GM18526 (cell line): ENCODE results near the gene MSI1.

Experiments used
- POLR2A ChIP-seq: IDR thresholded peaks from 3 replicates; pipeline ENCODE4 v1.6.1; 2011; ENCODE audit not compliant: insufficient read length; ENCODE audit errors: extremely low read depth

The MSI1 gene

DNA sequence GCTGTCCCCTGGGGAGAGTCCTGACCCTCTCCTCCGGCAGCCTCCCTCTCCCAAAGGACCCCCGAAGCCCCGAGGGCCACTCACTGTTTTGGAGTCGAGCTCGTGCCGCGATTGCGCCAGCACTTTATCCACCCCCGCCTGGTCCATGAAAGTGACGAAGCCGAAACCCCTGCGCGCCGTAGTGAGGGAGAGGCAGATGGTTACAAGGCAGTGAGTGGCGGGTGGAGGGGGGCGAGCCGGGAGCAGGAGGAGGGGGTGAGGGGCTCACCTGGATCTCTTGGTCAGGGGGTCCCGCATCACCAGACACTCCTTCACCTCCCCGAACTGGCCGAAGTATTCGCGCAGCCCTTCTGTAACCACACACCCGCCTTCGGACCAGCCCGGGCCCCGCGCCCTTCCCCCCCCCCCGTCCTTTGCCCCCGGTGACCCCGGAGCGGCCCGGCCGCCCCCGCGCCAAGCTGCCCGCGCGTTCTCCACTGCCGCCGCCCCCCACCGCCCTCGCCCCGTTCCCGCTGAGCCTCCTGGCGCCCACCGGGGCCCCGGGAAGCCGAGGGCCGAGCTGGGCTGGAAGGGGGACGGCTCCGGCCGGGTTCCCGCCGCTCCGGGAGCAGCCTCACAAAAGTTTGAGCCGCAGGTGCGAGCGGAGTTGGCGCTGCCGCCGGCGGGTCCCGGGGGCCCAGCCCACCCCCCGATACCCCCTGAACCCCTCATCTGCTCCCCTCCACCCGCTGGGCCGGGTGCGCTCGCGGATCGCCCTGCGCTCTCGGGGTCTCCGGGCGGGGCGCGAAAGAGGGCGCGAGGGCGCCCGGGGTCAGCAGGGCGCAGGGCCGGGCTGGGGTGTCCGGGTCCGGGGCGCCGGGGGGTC, 808 bp downstream of the MSI1 start:
- TF ChIP-seq POLR2A: no peak

DNA sequence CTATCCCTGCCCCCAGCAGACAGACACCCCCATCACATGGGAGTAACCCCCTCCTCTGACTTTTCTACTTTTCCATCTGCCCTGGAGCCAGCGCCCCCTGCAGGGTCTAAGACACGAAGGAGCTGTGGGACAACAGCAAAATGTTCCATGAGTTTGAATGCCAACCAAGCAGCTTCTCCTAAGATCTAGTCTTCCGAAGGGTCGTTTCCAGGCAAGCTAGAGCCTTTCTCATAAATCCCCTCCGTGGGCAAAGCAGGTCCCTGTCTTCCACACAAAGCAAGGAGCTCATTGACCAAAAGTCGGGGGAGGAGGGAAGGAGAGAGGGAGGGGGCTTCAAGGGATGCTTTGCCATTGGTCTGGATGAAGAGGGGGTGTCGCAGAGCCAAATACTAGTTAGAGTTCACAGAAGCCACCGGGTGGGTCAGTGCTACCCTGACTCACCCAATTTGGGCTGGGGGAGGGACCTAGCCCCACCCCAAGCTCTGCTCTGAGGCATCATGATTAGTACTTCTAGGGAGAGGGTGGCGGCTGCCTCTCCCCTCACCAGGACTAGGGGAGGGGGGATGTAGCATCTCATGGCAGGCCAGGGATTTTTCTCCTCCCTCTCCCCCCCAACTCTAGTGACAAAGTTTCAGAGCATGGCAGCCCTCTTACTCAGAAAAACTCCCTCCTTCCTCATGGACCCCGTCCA, 1.6 kb downstream of the MSI1 start:
- no peak for TF ChIP-seq POLR2A

DNA sequence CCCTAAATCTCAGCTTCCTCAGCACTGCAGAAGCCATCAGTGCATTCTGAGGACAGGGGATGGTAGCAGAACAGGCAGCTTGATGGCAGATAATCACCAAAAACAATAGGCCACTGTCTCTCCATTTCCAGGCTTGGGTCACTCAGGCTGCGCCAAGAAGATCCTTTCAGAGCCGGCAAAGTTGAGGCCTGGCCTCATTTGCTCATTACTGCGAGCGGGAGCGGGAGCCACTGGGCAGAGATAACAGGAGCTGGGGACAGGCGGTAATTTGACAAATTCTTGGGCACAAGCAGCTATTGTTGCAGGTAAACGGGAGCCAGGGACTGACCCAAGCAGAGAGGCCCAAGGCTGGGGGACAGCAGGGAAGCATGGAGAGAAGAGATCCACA, 2.1 kb downstream of the MSI1 start:
- no peak for TF ChIP-seq POLR2A

DNA sequence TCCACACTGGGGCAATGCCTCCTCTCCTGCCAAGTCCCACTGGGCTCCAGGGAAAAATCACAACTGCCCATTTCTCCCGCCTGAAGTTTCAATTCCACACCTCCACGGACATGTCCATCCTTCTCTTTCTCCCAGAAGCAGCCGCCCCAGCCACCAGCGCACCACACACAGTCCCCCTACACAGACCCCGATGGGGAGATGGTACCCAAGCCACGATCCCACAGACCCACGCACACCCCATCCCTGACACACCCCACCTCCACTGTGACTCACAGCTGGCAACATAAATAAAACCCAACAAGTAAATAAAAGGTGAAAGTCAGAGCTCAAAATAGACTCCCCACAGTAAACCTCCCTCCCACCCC, 2.6 kb downstream of the MSI1 start:
- no peak for TF ChIP-seq POLR2A

DNA sequence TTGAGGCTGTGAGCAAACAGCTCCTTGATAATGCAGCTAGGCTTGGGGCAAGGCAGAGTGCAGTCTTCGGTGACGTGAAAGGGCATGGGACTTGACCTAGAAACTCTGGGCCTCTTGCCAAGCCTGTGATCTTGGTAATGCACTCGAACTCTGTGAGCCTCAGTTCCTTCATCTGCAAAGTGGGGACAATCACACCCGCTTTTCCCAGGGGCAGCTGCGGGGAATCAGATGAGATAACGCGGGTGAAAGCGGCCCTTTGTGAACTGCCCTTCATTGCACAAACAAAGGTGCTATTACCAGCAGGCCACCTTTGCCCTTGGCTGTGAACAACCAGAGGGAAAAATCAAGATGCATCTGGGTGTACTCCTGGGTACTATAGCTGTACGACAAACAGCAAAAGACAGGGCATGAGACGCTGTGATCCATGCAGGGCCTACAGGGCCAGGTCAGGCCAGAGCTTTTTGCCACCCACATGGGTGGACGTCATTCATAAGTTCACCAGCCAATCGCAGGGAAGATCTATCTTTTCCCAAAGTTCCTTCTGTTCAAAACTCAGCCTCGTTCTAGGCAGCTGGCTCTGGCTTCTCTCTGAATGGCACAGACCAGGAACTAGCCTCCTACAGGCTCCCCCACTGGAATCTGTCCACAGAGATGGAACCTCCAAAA, 3.2 kb downstream of the MSI1 start:
- no peak for TF ChIP-seq POLR2A

DNA sequence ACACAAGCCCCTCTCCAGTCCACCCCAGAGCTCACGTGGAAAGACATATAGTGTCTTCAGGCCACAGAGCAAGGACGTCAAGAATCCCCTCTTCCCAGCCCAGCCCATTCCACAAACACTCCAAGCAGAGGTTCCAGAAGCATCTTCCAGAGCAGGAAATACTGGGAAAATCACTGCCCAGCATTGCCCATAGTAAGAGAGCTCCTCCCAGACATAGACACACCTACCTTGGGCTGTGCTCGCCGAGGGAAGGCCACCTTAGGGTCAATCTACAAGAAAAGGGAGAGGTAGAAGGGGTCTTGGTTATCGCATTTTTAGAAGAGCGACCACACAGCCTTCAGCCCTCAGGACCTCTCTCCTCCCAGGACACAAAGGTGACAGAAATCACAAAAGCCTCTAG, 4.5 kb downstream of the MSI1 start:
- no peak for TF ChIP-seq POLR2A

DNA sequence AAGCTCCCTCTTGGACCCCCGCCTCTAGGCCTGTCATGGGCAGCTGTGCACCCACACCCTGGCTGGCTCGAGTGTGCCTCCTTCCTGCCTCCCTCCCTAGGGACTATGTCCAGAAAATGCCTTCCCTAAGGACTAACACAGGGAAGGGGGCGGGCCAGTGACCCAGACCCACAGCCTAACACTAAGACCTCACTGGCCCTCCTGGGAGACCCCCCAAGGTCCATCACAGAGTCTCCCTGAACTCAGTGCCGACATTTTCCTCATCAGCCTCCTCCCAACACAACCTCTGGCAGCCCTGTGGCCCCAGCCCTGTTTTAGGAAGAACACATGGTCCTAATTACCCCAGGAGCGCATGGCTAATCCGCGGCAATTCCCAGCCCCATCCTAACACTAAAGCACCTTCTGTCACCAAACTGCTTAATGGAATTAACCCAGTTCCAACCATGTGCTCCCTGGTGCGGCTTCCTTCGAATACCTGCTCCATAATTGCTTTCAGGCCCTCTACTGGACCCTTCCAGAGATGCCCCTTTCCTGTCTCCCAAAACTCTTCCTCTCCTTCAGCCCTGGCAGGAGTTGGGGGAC, 5.6 kb downstream of the MSI1 start:
- no peak for TF ChIP-seq POLR2A

DNA sequence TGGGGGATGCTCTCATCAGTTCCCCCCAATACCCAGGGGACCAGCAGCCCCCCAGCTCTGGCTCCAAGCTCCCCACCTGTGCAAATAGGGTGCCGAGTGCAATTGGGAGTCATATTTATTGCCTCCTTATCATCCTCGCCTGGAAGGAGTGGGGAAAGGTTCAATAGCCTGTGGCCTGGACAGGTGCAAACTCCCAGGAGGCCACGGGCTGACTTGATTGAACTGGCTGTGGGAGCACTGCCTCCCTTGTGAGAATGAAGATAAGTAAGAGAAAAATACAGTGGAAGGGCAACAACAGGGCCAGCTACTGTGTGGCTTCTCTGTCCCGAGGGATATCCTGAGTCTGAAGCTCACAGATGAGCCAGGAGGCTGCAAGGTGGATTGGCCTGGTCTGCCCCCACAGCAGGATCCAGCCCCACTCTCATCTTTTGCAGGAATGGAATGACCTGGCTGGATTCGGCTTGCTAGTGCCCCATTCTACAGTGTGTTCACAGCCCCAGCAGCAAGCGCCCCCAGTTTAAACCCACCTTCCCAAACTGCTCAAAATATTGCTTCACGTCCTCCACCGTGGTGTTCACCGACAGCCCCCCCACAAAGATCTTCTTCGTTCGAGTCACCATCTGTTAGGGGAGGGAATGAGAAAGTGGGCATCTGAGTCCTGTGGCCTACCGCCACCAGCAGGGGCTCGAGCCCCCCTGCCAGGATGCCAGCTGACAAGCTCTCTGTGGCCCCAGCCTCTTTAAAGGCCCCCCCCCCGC, 6.3 kb downstream of the MSI1 start:
- TF ChIP-seq POLR2A: no peak

DNA sequence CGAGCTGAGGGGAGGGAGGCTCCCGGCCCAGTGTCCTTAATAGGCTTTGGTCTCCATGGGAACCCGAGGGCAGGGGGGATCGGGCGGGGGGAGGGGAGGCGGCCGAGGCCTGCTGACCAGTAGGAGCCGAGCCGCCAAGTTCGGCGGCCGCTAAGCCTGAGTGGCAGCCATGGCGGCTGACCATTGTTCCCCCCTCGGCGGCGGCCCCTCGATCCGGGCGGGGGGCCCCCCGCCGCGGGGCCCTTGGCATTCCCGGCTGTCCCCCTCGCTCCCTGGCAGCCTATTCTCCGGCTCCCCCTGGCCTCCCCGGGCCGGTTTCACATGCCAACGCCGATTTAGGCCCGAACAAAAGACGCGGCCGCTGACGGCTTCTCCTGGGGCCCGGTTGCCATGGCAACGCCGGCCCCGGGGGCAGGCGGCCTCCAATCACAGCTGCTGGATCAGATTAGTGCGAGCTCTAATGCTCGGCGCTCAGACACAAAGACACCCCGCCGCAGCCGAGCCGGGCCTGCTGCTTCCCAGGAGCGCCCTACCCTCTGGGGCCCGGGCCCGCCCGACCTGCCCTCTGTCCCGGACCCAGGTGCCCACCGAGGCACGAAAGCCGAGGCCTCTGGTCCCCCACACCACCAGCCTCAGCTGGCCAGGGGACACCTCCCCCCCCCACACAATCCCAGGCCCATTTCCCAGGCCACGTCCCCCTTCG, 7.3 kb downstream of the MSI1 start:
- no peak for TF ChIP-seq POLR2A

DNA sequence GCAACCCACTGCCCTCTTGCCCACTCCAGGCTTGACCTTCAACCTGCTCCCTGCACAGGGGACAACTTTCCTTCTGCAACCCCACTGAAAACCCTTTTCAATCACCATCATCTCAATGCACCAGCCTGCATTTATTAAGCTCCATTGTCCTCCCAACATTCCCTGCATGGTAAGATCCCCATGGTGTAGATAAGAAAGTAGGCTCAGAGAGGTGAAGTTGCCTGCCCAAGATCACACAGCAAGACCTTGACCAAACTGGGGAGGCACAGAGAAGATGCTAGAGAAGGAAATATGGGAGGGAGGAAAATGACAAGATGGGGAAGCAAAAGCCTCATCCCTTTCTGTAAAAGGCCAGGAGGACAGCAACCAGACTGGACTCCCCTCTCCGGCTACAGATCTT, 9.8 kb downstream of the MSI1 start:
- no peak for TF ChIP-seq POLR2A

DNA sequence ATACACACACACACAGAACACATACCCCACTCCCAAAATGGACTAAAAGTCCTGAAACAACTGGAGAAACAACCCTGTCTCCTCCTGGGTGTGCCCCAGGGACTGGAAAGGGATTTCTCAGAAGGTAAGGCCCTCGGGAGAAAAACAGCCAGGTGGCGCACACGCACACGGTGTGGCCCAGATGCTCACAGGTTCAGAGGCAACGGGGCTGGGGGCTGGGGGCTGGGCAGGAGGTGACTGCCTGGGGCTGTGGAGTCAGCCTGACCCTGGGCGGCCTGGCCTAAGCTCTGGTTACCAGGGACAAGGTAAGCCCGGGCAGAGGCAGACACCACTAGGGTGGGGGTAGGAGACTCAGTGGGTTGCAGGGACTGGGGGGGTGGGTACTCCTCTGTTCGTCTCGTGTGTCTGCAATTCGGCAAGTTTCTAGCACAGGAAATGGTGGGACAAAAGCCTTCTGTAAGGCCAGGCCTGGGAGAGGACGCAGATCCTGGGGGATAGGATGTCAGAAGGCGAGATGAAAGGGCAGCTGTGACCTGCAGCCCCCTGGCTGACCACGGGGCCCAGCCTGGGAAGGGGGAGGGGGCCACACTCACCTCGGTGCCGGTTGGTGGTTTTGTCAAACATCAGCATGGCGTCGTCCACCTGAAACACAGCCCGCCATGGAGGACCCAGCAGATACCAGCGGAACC, 10.4 kb downstream of the MSI1 start:
- no peak for TF ChIP-seq POLR2A

DNA sequence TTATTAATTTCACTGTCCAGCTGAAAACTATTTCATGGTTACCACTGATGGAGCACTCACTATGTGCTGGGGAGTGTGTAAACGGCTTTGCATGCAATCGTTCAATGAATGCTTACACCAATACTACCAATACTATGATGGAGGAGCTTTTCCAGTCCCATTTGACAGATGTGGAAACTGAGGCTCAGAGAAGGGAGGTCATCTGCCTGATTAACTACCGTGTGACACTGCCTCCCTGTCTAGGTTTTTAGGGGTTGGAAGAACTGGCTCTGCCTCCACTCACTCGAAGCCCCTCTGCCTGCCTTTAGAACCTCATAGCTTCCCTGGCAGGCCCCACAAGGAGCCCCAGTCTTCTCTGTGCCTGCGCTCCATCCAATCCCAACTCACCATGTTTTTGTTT, 11.9 kb downstream of the MSI1 start:
- no peak for TF ChIP-seq POLR2A

DNA sequence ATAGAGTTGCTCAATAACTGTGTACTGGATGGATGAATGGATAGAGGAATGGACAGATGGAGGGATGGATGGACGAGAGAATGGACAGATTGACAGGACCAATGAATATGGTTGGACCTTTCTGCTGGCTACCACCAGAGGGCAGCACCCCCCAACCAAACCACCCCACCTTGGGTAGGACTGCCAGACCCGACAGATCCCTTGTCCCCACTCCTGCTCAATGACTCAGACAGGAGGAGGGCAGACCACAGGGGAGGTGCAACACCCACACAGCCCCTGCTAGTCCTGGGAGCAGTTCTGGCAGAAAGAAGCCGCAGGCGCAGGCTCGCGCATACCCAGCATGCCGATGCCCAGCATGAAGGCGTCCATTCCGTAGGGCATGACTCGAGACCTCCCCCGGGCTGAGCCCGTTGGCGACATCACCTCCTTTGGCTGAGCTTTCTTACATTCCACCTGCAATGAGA, 12.4 kb downstream of the MSI1 start:
- TF ChIP-seq POLR2A: no peak

DNA sequence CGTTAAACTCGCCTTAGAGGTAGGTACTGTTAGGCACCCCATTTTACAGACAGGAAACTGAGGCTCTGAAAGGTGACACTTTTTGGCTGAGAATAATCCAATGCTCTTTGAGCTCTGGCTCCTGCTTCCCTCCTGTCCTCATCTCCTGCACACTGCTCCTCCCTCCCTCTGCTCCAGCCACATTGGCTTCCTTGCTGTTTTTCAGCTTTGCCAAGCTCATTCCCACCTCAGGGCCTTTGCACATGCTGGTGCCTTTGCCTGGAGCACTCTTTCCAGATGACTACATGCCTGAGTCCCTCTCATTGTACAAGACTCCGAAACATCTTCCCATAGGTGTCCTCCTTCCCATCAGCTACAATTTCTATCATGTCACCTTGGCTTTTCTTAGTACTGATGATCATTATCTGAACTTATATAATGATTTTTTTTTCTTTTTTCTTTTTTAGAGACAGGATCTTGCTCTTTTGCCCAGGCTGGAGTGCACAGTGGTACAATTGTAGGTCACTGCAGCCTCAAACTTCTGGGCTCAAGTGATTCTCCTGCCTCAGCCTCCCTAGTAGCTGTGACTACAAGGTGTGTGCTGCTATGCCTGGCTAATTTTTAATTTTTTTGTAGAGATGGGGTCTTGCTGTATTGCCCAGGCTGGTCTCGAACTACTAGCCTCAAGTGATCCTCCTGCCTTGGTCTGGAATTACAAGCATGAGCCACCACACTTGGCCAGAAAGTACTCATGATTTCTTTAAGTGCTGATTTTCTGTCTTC, 15.2 kb downstream of the MSI1 start:
- TF ChIP-seq POLR2A: no peak

DNA sequence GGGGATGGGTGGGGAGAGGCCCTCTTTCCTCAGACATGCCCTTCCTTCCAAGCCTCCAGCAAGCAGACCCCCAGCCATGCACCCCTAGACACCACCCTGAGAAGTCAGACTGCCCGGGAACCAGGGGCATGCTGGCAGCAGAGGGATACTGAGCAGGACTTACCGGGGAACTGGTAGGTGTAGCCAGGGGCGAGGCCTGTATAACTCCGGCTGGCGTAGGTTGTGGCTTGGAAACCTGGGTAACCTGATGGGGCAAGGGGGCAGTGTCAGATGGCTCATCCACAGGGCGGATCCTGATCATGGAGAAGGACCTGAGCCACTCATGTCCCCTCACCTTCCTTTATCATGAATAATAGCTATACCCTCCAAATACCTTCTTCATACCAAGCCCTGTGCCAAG, 15.8 kb downstream of the MSI1 start:
- no peak for TF ChIP-seq POLR2A
